ENCODE results near the gene LAMC3. TPM values are rescaled to one million over a fixed set of nuclear protein-coding genes. Genes with fewer than 3 reads are reported as not detected.

The LAMC3 gene
- total RNA-seq, 1 experiment from 2014 or later: 0.60 TPM

GRCh38 chr9:131011274-131012022 lies 2.5 kb downstream of the LAMC3 start:
- DNase-seq (ENCODE audit: low spot score): no peak

GRCh38 chr9:131012023-131012334 lies 3.0 kb downstream of the LAMC3 start:
- DNase-seq (ENCODE audit: low spot score): no peak

DNA sequence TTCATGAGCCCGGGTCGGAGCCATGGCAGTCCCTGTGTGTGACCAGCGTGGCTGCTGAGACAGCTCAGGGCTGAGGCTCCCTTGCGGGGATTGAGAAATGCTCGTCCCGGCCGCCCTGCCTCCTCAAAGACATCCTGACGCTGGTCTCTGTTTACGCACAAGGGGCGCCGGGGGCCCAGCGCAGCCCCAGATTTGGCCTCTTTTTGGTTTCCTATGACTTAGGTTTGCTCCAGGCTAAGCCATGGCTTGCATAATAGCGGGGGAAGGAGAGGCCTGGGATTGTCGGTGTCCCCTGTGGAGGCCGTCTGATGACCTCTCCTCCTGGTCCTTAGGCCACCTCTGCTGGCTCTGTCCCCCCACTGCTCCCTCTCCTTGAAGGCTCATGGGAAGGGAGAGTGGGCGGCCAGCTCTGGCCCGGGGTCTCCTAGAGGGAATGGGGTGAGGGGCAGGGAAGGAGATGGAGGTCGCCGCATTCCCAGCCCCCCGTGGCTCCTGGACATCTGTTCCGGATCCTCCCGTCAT lies 3.5 kb downstream of the LAMC3 start:
- DNase-seq (ENCODE audit: low spot score): no peak

DNA sequence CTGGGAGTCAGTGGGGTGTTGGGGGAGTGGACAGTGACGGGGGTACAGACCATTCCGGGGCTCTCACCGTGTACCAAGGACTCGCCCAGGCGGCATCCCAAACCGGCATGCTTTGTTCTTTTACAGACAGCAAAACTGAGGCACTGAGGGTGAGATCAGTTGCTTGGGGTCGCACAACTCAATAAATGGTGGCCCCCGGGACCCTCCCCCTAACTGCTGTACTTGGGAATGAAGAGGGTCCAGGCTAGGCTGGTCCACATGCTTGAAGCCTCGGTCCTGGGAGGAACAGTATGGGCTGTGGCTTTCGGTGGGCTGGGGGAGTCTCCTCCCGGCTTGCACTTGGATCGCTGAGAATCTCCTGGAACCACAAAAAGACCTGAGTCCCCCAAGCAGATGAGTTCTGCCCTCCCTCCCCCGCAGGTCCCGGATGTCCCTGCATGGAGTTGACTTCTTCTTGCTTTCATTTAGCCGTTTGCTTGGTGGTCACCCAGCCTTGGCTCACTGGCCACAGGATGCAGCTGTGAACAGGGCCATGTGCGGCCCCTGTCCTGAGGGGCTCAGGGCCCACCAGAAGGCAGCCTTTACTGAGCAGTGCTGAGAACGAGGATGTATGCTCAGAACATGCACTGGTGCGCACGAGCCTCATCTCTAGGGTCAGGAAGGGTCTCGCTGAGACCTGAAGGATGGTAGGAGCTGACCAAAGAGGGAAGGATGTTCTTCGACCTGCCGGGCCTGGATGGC lies 4.2 kb downstream of the LAMC3 start:
- no peak for DNase-seq (ENCODE audit: low spot score)

DNA sequence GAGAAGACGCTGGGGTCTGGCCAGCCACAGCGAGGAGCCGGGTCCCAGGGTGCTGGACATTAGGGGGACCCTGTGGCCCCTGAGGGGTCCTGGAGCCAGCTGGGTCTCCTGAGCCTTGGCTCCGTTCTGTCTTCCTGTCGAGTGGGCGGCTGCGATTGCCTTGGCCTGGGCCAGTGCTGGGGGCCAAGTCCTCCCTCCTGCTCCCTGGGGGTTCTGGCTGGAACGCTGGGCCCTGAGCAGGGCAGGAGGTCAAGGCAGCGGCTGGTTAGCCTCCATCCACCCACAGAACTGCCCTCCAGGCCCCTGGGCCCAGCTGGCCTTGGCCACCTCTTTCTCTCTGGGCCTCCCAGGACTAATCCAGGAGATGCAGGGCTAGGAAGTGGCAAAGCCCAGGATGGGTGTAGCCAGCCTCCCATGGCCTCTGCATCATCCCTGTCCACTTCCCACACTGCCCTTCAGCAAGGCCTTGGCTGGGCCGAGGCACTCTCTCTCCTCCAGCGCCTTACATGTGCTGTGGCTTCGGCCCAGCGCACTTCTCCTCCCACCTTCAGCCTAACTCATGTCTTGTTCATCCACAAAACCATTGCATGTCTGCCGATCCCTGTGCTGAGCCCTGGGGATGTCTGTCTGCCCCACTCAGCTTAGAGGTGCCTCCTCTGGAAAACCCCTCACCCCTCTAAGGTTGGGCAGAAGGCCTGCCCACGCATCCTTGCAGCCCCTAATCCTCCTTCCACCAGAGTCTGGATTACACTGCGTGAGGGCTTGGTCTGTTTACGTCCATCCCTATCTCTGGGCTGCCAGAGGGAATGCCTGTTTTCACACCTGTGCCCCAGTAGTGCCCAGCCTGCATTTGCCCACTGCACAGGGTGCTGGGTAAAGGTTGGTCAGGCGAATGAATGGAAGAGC lies 5.0 kb downstream of the LAMC3 start:
- DNase-seq (ENCODE audit: low spot score): no peak

DNA sequence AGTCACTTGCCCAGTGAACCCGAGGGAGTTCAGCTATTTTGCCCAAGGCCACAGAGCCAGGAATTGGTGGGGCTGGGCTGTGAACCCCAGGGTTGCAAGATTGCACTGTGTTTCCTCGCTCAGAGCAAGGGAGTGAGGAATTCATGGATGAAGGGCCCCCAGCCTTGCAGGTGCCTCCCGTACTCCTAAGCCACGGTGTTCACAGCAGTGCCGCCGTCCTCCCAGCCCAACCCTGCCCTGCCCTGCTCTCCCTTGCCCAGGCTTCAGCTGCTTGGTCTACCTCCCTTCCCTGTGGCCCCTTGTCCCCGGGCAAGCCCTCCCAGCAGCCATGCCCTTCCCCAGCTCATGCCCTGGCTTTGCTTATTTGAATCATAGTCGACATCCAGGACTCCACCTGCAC lies 6.1 kb downstream of the LAMC3 start:
- DNase-seq (ENCODE audit: low spot score): no peak

GRCh38 chr9:131015876-131016397 lies 7.0 kb downstream of the LAMC3 start:
- DNase-seq (ENCODE audit: low spot score): no peak

GRCh38 chr9:131017067-131017466 lies 8.1 kb downstream of the LAMC3 start:
- DNase-seq (ENCODE audit: low spot score): no peak

GRCh38 chr9:131018621-131019020 lies 9.6 kb downstream of the LAMC3 start:
- no peak for DNase-seq (ENCODE audit: low spot score)

DNA sequence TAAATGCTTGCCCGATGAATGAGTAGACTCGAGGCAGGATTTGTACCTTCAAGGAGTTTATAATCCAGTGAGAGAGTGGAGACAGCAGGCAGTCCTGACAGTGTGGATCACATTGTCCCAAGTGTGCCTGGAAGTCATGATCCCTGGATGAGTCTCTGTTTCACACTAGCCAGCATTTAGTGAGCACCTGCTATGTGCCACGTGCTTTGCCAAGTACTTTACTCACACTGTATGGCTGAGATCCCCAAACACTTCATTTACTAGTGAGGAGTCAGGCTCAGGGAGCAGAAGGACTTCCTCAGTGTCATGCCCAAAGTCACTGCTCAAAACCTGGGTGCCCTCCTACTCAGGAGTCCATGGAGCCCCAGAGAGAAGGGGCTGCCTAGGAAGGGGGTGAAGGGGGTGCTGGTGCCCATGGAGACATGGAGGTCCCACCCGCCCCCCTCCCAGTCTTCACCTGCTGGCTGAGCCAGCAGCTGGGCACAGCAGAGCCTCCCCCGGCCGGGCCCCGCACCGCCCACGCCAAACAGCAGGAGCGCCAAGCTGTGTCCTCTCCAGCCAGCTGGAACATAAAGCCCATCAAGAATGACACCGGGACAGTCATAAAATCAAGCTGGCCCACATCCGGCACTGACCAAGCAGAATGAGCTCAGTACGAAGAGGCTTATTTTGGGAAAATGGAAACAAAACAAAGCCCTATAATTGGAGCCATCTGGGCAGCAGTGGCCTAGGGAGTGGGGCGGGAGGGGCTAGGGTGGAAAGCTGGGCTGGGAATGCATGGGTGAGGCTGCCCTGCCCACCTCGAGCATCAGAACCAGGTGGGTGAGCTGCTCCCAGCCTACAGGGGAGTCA lies 10.6 kb downstream of the LAMC3 start:
- DNase-seq (ENCODE audit: low spot score): peak; percentile 29

GRCh38 chr9:131020388-131020787 lies 11.4 kb downstream of the LAMC3 start:
- no peak for DNase-seq (ENCODE audit: low spot score)

DNA sequence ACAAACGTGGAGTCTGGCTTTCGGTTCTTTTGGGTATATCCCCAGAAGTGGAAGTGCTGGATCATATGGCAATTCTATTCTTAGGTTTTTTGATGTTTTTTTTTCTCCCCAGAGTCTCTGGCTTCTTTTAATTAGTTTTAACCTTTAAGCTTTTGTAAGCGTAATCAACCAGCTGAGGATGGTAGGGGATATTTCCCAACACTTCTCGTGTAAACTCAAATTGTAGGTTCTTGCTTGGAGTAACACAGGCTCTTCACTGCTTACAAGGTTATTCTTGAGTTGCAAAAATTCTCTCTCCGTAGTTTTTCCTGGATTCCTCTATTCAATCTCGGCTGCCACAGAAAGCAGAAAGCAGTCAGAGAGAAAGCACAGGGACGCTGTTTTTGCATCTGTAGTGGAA lies 11.9 kb downstream of the LAMC3 start:
- no peak for DNase-seq (ENCODE audit: low spot score)

DNA sequence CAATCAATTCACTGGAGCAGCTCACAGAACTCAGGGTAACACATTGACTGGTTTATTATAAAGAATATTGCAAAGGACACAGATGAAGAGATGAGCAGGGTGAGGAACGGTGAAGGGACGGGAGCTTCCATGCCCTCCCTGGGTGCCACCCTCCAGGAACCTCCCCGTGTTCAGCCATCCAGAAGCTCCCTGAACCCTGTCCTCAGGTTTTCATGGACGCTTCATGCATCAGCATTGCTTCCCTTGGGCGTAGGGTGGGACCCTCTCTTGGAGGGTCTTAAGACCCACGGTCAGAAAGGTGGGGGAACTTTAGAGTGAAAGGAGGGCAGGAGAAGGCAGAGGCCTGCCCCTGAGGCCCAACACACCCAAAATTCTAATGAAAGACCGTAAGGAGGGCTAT lies 12.8 kb downstream of the LAMC3 start:
- no peak for DNase-seq (ENCODE audit: low spot score)

DNA sequence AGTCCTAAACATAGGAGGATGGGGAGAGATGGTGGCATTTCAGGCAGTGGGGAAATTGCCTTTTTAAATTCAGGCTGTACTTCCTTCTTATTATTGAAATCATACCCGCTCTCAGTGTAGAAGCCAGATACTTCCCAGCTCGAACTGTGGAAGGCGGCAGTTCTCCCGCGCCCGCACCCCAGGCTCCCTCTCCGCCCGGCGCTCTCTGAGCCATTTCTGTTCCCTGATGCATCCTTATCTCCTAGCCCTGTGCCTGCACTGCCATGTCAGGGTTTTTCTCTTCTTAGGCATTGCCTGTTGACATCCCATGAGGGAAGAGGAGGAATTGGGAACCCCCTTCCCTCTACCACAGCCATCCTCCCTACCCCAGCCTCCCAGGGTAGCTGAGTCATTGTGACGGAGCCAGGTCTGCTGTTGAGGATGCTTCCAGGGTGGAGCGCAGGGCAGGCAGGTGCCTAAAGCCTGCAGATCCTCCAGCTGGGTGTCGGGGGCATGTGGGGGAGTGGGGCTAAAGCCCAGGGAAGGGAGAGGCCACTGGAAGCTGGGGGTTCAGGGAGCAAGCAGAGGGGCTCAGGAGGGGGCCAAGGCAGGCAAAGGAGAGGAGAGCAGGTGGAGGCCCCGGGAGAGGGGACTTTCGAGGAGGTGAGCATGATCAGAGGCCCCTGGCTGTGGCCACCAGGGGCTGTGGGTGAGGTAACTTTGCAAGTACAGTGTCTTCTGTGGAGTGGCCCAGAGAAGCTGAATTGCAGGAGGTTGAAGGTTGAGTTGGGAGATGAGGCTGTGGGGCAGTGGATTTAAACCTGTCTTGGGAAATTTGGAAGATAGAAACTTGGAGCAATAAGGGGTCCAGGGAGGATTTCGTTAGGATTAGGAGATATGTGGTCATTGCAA lies 16.2 kb downstream of the LAMC3 start:
- no peak for DNase-seq (ENCODE audit: low spot score)

- DNase-seq (ENCODE audit: low spot score): no peak
Observed at GRCh38 chr9:131025953-131026858, 17.2 kb downstream of the LAMC3 start.

DNA sequence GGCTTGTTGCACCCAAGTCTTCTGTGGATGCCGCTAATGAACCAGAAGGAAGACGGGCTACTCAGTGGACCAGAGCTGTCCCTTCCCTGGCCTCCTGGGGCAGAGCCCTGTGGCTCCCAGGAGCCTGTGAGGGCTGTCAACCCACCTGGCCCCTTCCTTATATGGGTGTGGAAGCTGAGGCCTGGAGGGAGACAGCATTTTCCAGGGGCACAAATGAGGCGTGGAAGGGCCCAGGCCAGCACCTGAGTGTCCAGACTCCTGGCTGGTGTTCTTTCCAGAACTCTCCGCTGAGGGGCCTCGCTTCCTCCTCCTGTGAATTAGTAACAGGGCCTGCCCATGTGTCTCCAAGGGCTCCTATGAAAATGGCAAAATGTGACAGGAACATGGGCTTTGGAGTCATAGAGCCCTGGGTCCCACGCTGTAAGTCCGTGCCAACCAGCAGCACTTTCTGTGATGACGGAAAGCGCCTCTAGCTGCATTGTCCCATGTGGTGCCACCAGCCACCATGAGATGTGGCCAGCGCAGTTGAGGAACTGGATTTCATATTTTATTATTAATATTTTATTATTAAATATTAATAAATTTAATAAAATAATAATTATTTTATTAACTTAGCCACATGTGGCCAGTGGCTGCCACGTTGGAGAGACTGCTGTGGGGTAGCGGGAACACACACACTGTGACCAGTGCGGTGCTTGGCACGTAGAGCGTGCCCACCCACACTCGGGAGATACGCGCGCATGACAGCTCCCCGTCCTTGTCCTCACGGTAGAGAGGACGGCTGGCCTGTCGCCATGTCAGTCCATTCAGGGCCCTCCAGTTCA lies 18.3 kb downstream of the LAMC3 start:
- DNase-seq (ENCODE audit: low spot score): no peak

GRCh38 chr9:131027872-131028179 lies 18.9 kb downstream of the LAMC3 start:
- no peak for DNase-seq (ENCODE audit: low spot score)

DNA sequence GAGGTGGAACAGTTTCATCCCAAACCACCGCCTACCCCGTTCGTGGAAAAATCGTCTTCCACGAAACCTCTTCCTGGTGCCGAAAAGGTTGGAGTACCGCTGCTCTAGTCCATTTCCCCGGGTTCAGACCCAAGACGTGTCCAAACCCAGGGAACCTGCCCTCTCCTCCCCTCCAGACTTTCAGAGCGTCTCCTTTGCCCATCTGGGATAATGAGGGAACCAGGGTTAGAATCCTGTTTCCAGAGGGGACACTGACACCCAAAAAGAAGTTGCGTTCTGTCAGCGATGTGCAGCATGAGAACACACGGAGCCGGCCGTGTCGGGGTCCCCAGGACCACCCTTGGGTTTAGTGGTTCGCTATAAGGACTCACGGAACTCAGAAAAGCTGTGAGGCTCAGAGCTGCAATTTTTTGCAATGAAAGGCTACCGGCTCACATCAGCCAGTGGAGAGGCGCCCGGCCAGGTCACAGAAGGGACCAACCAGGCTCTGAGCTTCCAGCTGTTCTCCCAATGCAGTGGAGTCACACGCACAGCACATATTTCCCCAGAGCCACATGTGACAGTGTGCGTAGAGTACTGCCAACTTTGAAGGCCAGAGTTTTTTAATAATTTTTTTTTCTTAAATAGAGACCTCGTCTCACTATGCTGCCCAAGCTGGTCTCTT lies 19.4 kb downstream of the LAMC3 start:
- no peak for DNase-seq (ENCODE audit: low spot score)
